Keratinocyte (primary cell): Measurements from ENCODE around the gene NRP2. TPM values are rescaled to one million over a fixed set of nuclear protein-coding genes. Genes with fewer than 3 reads are reported as not detected.

Experiments
- DNase-seq: peaks from one replicate; pipeline ENCODE4 v3.0.0-alpha.2; 2011; ENCODE audit warnings: low read depth, missing footprints, low spot score
- FAIRE-seq: peaks from 2 replicates; lab custom pipeline; 2011; peaks lifted over from hg19 to GRCh38; lab: Jason Lieb, UNC
- H2AFZ ChIP-seq: 2 replicates; pipeline ENCODE4 v1.6.0; 2012; ENCODE audit warnings: low read length, control low read depth, inconsistent platforms; ENCODE audit not compliant: control insufficient read depth
- H3K27ac ChIP-seq: 2 replicates; pipeline ENCODE4 v1.5.1; 2011; ENCODE audit warnings: low read length; ENCODE audit not compliant: control insufficient read depth, insufficient read depth
- H3K27me3 ChIP-seq: 3 replicates; pipeline ENCODE4 v1.6.0; 2011; ENCODE audit warnings: low read length; ENCODE audit not compliant: control insufficient read depth, insufficient read depth; ENCODE audit errors: extremely low read depth
- H3K36me3 ChIP-seq, 2 experiments: 2 replicates in 1 of 2; 3 replicates in 1 of 2; pipeline ENCODE4 v1.5.1; 2011; ENCODE audit warnings: low read length in 2 of 2, mild to moderate bottlenecking in 1 of 2; ENCODE audit not compliant: control insufficient read depth in 2 of 2, insufficient read depth in 2 of 2; ENCODE audit errors: extremely low read depth in 1 of 2
- H3K4me1 ChIP-seq: 3 replicates; pipeline ENCODE4 v1.5.1; 2011; ENCODE audit warnings: low read length; ENCODE audit not compliant: control insufficient read depth, insufficient read depth; ENCODE audit errors: extremely low read depth
- H3K4me2 ChIP-seq: 3 replicates; pipeline ENCODE4 v1.6.0; 2011; ENCODE audit warnings: low read depth, low read length; ENCODE audit not compliant: control insufficient read depth, insufficient read depth; ENCODE audit errors: extremely low read depth
- H3K4me3 ChIP-seq, 3 experiments: fragments of 200-600 bp in 1 of 3; sonication (generic) in 1 of 3; 2 replicates in 2 of 3; 3 replicates in 1 of 3; pipeline ENCODE4 v1.5.1; 2011 to 2016; ENCODE audit warnings: low read length in 3 of 3, mild to moderate bottlenecking in 3 of 3, control low read depth in 2 of 3, inconsistent platforms in 1 of 3, low read depth in 1 of 3, mixed read lengths in 1 of 3, mixed run types in 1 of 3, moderate library complexity in 1 of 3; ENCODE audit not compliant: control insufficient read depth in 2 of 3, insufficient read depth in 2 of 3; ENCODE audit errors: extremely low read depth in 1 of 3
- H3K79me2 ChIP-seq: 2 replicates; pipeline ENCODE4 v1.6.0; 2012; ENCODE audit warnings: low read length; ENCODE audit not compliant: control insufficient read depth, insufficient read depth
- H3K9ac ChIP-seq: 3 replicates; pipeline ENCODE4 v1.6.0; 2011; ENCODE audit warnings: low read length; ENCODE audit not compliant: control insufficient read depth, insufficient read depth; ENCODE audit errors: extremely low read depth
- H3K9me1 ChIP-seq: 3 replicates; pipeline ENCODE4 v1.6.0; 2011; ENCODE audit warnings: low read length; ENCODE audit not compliant: control insufficient read depth, insufficient read depth; ENCODE audit errors: extremely low read depth
- H3K9me3 ChIP-seq: 2 replicates; pipeline ENCODE4 v1.5.1; 2012; ENCODE audit warnings: low read depth, low read length; ENCODE audit not compliant: control insufficient read depth
- H4K20me1 ChIP-seq: 3 replicates; pipeline ENCODE4 v1.6.0; 2011; ENCODE audit warnings: low read length; ENCODE audit not compliant: control insufficient read depth, insufficient read depth; ENCODE audit errors: extremely low read depth
- EZH2 ChIP-seq: IDR thresholded peaks from one replicate; pipeline ENCODE4 v1.6.1; 2012; ENCODE audit warnings: inconsistent platforms, mild to moderate bottlenecking, low read length, moderate library complexity
- dilution Hi-C: fragments of 300-500 bp; cut with MboI; formaldehyde crosslinking; loops from one replicate; pipeline ENCODE4 v1.7.0; 2020; ENCODE audit warnings: low sequenced_read_pairs; ENCODE audit not compliant: extremely low pct_ligation_motif_present
- polyA plus RNA-seq, 5 experiments: library from polyadenylated mRNA; depleted of rRNA in 3 of 5; stranded (reverse) in 3 of 5; stranded (forward) in 1 of 5; unstranded in 1 of 5; fragments of >200 nt; gene quantifications; 1 replicate in 1 of 5; 2 replicates in 3 of 5; 3 replicates in 1 of 5; pipeline versions ENCODE4 v1.2.1 to v1.2.3, GENCODE V29; 2011 to 2012; ENCODE audit warnings: missing spikeins in 2 of 5, low read depth in 1 of 5, low replicate concordance in 1 of 5
- TF ChIP-seq, protein P1 (sequence below), 3 experiments: IDR thresholded peaks in 1 of 3; conservative IDR thresholded peaks in 1 of 3; optimal IDR thresholded peaks in 1 of 3; 2 replicates in 2 of 3; 3 replicates in 1 of 3; pipeline versions ENCODE3 to v1.5.1; 2011; ENCODE audit warnings: low read length in 3 of 3, mild to moderate bottlenecking in 3 of 3, moderate library complexity in 2 of 3, control low read depth in 1 of 3, inconsistent platforms in 1 of 3; ENCODE audit not compliant: insufficient read depth in 2 of 3; ENCODE audit errors: extremely low read depth in 1 of 3

Gene NRP2
- polyA plus RNA-seq, 1 donor (not counting 4 experiments of a cell fraction or from before 2014, with no cell fraction given) = 20.6 TPM

DNA sequence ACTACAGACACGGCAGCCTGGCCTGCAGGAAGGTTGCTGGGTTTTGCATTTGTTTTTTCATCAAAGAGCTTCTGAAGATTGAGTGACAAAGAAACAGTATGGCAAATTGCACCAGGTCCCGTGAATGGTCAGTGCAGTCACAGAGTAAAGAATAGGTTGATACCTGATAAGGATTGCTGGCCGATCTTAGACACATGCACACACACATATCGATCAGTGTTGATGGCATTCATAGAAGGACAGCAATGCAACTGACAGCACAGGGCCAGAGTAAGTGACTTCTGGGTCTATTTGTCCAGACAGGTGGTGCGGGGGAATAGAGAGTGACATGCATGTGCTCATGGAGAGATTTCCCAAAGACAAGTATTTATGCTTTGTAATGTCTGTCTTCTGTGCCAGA lies 42.8 kb downstream of the NRP2 start:
- dilution Hi-C loops = no loop called here
- no peak for FAIRE-seq

DNA sequence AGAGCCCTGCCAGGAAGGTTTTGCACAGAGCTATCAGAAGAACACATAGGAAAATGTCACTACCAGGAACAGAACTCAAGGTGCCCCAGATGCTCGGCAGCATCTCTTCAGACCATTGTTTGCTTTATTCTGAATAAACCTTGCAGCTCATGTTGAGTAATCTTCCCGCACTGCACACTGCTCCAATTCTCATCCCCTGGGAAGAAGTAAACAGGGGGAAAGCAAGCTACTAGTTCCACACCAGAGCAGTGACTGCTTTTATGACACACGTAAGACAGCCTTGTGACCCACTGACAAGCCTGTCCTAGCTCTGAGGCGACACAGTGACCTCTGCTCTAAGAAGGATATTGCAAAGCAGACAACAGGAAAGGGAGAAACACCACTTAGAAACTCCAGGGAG lies 44.2 kb downstream of the NRP2 start:
- Histone ChIP-seq H3K27me3 (no peaks in the 10 kb centered on the region), H3K9me1 (no peaks in the 10 kb centered on the region), H3K79me2 (no peaks in the 10 kb centered on the region), H3K4me3 (no peak overlapping the region), H3K4me1 (no peaks in the 10 kb centered on the region), H3K36me3 (peaks cover 12 to 51% of the 10 kb centered on the region in 2 experiments), H3K9me3 (no peaks in the 10 kb centered on the region), H3K9ac (no peak overlapping the region), H3K4me2 (no peak overlapping the region), H3K27ac (no peak overlapping the region), H2AFZ (no peak overlapping the region), H4K20me1 (no peaks in the 10 kb centered on the region)
- FAIRE-seq (no peak), DNase-seq (no peak)
- dilution Hi-C loops = no loop called here
- TF ChIP-seq, protein P1, sequence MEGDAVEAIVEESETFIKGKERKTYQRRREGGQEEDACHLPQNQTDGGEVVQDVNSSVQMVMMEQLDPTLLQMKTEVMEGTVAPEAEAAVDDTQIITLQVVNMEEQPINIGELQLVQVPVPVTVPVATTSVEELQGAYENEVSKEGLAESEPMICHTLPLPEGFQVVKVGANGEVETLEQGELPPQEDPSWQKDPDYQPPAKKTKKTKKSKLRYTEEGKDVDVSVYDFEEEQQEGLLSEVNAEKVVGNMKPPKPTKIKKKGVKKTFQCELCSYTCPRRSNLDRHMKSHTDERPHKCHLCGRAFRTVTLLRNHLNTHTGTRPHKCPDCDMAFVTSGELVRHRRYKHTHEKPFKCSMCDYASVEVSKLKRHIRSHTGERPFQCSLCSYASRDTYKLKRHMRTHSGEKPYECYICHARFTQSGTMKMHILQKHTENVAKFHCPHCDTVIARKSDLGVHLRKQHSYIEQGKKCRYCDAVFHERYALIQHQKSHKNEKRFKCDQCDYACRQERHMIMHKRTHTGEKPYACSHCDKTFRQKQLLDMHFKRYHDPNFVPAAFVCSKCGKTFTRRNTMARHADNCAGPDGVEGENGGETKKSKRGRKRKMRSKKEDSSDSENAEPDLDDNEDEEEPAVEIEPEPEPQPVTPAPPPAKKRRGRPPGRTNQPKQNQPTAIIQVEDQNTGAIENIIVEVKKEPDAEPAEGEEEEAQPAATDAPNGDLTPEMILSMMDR (optimal IDR thresholded peaks at IDR 0.05 in 1 of 3, IDR thresholded peaks at IDR 0.05 in 1 of 3, conservative IDR thresholded peaks at IDR 0.05 in 1 of 3; ENCODE audit: extremely low read depth in 1 of 3, insufficient read depth in 2 of 3, low read length in 3 of 3) = no peak
- no peak for TF ChIP-seq EZH2

More for the DNA sequence above, 42.8 kb downstream of the NRP2 start:
- no peaks in the 10 kb centered on the region for H3K4me1 ChIP-seq
- DNase-seq = no peak
- no peaks in the 10 kb centered on the region for H3K79me2 ChIP-seq
- H3K9me3 ChIP-seq = no peaks in the 10 kb centered on the region
- no peaks in the 10 kb centered on the region for H4K20me1 ChIP-seq
- H3K9me1 ChIP-seq = no peaks in the 10 kb centered on the region
- H2AFZ ChIP-seq = no peak overlapping the region
- TF ChIP-seq, protein P1 (optimal IDR thresholded peaks at IDR 0.05 in 1 of 3, IDR thresholded peaks at IDR 0.05 in 1 of 3, conservative IDR thresholded peaks at IDR 0.05 in 1 of 3; ENCODE audit: extremely low read depth in 1 of 3, insufficient read depth in 2 of 3, low read length in 3 of 3) = no peak
- TF ChIP-seq EZH2 = no peak
- H3K27me3 ChIP-seq = no peaks in the 10 kb centered on the region
- H3K4me3 ChIP-seq = no peak overlapping the region
- peaks cover 12 to 43% of the 10 kb centered on the region in 2 experiments for H3K36me3 ChIP-seq
- no peak overlapping the region for H3K27ac ChIP-seq
- no peak overlapping the region for H3K4me2 ChIP-seq
- no peak overlapping the region for H3K9ac ChIP-seq
